ENCODE data around the gene MED25. TPM values are rescaled to one million over a fixed set of nuclear protein-coding genes. Genes with fewer than 3 reads are reported as not detected.
A peak's percentile ranks its signal among the peaks of the same experiment; 100 is the strongest.

The MED25 gene
- total and polyA plus RNA-seq, 9 of the 15 experiments (the other 6 are each of a cell fraction or from before 2014, with no cell fraction given): 4.1 to 93.9 (median 19.3) TPM

DNA sequence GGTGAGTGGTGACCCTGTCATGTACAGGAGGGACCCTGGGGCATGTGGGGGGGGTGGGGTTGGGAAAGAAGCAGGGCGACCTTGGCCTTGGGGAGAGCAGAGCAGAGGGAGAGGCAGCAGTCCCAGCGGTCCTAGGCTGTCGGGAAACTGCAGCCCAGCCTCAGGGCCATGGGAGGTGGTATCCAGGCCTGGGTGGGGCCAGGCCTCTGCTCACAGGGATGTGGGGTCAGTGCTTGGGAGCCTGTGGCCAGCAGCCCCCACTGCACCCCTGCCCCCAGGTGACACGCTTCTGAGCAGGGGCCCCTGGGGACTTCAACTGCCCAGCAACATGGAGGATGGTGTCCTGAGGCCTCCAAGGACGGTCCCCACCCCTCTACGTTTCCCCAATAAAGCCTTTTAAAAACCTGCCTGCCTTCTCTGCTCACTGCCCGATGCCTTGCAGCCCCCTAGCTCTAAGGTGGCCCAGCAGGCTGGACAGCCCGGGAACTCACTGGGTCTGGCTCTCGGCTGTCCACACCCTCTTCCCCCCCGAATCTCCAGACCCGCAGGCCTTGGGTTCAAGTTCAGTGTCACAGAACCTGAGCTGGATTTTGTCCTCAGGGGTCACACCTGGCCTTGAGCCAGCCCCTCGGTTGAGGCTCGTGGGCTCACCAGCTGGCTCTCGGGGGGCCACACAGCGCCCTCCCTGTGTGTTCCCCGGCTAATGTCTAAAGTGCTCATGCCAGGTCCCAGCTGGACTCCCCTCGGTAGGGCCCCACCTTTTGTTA lies 42.4 kb downstream of the MED25 start (continued):
- TF ChIP-seq RFX5 (IDR thresholded peaks at IDR 0.05; ENCODE audit: low read depth, low read length) (no peak), PCBP1 (IDR thresholded peaks at IDR 0.05; ENCODE audit: low read depth, low read length, poor library complexity, severe bottlenecking) (peak; percentile 20), MBD2 (IDR thresholded peaks at IDR 0.05; ENCODE audit: borderline replicate concordance, low read depth) (0 out of 2 replicates have a peak, but pooled peaks have one; percentile 6), CTBP1 (IDR thresholded peaks at IDR 0.05; ENCODE audit: borderline replicate concordance) (no peak), POLR2A (conservative IDR thresholded peaks at IDR 0.05) (peak; percentile 65)
- TF ChIP-seq, protein P1, sequence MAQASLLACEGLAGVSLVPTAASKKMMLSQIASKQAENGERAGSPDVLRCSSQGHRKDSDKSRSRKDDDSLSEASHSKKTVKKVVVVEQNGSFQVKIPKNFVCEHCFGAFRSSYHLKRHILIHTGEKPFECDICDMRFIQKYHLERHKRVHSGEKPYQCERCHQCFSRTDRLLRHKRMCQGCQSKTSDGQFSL (CRISPR knock-in tag; IDR thresholded peaks at IDR 0.05): 0 out of 2 replicates have a peak, but pooled peaks have one; percentile 1
- TF ChIP-seq, protein P1 (tag; IDR thresholded peaks at IDR 0.05): no peak
- TF ChIP-seq, protein P2, sequence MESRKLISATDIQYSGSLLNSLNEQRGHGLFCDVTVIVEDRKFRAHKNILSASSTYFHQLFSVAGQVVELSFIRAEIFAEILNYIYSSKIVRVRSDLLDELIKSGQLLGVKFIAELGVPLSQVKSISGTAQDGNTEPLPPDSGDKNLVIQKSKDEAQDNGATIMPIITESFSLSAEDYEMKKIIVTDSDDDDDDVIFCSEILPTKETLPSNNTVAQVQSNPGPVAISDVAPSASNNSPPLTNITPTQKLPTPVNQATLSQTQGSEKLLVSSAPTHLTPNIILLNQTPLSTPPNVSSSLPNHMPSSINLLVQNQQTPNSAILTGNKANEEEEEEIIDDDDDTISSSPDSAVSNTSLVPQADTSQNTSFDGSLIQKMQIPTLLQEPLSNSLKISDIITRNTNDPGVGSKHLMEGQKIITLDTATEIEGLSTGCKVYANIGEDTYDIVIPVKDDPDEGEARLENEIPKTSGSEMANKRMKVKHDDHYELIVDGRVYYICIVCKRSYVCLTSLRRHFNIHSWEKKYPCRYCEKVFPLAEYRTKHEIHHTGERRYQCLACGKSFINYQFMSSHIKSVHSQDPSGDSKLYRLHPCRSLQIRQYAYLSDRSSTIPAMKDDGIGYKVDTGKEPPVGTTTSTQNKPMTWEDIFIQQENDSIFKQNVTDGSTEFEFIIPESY (CRISPR knock-in tag; IDR thresholded peaks at IDR 0.05): no peak

All from K562 (cell line).